HG03103 (cell line): ENCODE results near the gene TMBIM4.

Experiments used
- ATAC-seq: cut with Tn5 transposase; IDR thresholded peaks from one replicate; pipeline ENCODE4 v1.9.1; 2021; ENCODE audit warnings: low read depth; ENCODE audit not compliant: unreplicated experiment

Gene TMBIM4

DNA sequence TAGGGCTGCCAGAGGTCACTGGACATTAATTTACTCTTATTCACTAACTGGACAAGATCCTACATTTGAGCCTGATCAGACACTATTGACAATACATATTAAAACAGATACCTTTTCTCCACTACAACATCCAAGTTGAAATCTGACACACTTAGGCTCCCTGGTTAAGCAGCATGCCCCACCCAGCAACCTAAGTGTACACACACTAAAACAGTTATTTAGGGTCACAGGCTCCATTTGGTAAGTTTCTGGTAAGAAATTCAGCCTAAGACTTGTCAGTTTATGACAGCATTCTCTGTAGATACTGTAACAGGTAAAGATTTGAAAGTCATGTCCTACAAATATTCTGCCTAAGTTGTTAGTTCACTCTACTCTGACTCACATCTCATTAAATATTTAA, 27.0 kb downstream of the TMBIM4 start:
- ATAC-seq = no peak

GRCh38 chr12:66141299-66141698, 28.5 kb downstream of the TMBIM4 start:
- ATAC-seq = no peak

DNA sequence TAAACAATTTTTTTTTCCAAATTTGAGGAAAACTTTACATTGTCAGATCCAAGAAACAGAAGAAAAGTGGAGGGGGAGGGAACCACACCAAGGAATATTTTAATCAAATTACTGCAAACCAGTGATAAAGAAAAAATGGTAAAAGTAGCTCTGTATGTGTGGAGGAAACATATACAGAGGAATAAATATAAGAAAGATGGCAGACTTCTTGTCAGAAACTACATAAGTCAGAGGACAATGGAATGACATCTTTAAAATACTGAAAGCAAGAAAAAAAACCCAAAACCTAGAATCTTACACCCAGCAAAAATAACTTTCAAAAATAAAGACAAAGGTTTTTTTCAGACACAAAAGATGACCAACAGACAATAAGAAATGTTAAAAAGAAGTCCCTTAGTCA, 29.1 kb downstream of the TMBIM4 start:
- ATAC-seq = no peak

- no peak for ATAC-seq
Observed at GRCh38 chr12:66139328-66139727, 30.5 kb downstream of the TMBIM4 start.

DNA sequence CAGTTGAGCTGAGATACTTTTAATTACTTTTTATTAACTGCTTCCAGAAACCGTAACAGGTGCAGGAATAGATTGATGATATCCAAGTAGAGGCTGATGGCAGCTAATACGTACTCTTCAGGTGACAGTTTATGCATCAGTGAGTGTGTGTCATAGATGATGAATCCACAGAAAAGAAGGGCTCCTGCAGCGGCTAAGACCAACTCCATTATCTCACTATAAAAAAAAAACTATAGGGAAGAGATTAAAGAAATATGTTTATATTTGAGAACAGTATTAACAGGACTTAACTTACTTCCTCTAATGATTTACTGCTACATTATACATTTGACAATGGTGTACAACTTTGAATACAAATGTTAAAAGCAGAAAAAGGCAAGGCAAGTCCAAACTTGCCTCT, 31.9 kb downstream of the TMBIM4 start:
- no peak for ATAC-seq

DNA sequence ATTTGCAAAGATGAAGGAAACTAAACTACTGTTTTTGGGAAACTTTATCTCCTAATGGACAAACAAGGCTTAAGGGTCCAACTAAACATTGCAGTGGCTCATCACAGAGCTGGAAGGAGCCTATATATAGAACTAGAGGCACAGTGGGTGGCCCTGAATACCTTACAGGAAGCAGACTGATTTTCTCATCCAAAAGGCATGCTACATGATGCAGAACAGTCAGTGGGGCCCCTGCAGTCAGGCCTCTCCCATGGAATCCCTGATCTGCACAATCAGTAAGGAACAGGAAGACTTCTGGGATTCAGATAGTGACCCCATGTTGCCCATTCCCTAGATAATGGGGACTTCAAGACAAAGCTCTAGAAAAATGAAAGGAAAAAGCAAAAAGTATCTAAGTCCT, 37.4 kb downstream of the TMBIM4 start:
- ATAC-seq = no peak

DNA sequence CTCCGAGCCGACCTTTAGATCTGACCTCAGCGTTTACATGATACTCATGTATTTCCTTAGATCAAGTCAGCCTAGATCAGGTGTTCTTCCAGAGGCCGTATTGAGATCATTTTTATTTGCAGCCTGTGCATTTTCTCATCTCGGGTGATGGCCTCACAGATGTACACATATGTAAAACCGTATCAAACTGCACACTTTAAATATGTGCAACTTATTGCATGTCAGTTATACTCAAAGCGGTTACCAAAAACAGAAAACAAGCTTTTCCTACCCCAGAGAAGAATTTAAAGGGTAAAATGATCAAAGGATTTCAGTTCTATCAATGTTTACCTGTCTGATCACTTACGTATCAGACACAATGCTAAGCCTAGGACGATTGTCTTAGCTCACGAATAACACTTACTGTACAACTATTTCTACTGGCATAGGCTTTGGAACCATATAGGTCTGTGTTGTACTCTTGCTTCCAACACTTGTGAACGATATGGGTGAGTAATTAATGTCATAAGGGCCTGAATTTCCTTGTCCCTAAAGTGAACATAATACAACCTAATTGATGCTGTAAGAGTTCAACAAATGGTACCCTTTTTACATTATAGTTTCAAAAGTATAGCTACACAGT, 38.6 kb downstream of the TMBIM4 start:
- no peak for ATAC-seq

DNA sequence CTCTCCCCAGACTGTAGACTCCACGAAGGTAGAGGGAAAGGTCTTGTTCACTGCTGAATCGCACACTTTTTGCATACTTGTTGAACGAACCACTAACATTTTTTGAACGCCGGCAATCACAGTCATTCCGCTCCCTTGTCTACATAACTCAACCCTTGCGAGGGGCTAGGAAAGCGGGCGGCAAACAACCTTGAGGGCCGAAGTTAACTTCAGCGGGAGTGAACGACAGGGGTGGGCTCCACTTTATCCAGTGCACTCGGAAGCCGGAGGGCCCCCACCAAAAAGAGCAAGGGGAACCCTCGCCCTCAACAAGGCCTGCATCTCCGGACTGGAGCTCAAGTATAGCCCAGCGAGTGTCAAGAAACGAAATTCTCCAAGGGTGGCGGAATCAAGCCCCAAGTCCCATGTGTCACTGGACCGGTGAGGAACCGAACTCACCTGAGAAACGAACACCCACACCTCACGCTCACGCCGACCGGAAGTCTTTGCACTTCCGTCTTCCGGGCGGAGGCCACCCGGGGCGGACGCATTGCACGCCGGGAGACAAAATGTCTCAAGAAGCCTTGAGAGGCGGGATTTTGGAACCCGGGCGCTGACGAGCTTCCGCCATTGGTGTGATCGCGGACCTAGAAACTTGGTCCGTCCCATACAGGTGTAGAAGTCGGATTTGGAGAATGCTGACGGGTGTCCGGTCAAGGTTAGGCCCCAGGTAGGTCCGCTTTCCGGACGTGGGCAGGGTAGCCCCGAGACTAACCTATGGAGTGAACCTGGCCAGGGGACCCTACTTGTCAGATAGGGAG, 39.3 kb downstream of the TMBIM4 start, which contains the start of gene LLPH:
LLPH (minus strand) TSS at position 484 of the 800 bp plus-strand sequence. CDS start 1,644 bp downstream, outside the sequence.
- ATAC-seq = peak; percentile 96

GRCh38 chr12:66129934-66130266, 39.9 kb downstream of the TMBIM4 start:
- ATAC-seq = no peak

DNA sequence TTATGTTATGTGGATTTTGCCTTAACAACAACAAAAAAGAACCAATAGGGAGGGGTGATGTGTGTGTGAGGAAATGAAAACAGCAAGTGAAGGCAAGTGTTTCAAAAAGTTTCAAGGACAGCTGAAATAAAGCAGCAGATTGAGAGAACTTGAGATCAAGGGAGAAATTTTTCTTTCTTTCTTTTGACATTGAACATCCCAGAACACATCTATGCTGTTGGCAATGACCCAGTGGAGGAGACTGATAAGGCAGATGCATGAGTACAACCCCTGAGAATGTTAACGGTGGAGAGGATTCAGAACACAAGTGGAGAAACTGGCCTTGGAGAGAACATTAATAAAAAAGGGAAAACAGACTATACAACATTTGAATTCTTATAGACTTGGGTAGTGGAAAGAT, 42.1 kb downstream of the TMBIM4 start:
- no peak for ATAC-seq

- ATAC-seq = no peak
Observed at GRCh38 chr12:66120477-66120876, 49.3 kb downstream of the TMBIM4 start.

DNA sequence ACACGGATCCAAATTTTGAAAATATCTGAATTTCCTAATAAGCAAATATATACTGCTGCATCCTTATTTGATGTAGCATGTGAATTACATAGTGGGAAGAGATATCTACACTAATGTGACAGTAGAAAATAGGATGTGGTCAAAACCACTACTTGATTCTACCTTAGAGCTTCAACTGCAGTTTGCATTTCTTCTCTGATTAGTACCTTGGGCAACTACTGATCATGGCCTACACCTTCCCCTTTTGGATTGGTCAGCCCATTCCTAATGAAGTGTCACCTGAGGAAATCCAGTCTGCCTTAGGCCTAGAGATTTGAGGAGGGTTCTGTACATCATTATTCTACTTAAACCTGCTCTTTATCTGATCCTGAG, 49.9 kb downstream of the TMBIM4 start:
- ATAC-seq = no peak

DNA sequence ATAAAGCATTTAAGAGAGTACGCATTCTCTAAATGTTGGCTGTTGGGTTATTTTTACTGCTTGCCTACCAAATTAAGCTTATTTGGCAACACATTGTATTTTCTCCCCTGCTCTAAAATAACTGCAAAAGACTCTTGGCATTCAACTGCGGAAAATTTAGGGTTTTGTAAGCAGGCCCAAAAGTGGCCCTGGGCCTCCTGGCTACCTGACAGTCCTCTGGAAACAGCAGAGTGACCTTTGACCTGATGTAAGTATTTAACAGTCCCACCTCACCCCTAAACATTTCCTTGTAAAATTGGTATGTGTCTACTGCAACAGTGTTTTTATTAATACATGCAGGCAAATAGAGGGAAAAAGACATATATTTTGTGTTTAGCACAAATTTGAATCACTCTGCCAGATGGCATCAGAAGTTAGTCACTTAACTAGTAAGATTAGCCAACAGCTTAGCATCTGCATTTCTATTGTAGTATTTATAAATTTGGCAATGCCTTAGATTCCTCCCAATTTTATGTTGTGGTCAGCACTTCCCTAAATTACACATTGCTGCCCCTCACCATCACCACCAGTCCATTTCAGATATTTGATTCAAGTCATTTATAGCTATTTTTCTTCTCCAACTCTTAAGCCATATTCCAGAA, 50.4 kb downstream of the TMBIM4 start:
- ATAC-seq = no peak

DNA sequence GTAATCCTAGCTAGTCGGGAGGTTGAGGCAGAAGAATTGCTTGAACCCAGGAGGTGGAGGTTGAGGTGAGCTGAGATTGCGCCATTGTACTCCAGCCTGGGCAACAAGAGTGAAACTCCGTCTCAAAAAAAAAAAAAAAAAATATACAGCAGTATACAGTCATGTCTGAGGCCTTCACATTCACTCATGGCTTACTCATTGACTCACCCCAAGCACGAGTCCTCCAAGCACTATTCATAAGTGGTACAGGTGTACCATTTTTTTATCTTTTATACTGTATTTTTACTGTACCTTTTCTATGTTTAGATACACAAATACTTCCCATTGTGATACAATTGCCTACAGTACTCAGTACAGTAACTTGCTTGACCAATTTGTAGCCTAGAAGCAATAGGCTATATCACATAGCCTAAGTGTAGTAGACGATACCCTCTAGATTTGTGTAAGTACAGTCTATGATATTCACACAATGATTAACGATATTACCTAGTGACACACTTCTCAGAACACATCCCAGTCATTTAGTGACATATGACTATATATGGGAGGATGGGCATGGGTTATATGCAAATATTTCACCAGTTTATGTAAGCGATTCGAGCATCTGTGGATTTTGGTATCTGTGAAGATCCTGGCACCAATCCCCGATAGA, 51.4 kb downstream of the TMBIM4 start:
- no peak for ATAC-seq

GRCh38 chr12:66117242-66117641, 52.6 kb downstream of the TMBIM4 start:
- no peak for ATAC-seq

- no peak for ATAC-seq
Observed at GRCh38 chr12:66115071-66115600, 54.7 kb downstream of the TMBIM4 start.

DNA sequence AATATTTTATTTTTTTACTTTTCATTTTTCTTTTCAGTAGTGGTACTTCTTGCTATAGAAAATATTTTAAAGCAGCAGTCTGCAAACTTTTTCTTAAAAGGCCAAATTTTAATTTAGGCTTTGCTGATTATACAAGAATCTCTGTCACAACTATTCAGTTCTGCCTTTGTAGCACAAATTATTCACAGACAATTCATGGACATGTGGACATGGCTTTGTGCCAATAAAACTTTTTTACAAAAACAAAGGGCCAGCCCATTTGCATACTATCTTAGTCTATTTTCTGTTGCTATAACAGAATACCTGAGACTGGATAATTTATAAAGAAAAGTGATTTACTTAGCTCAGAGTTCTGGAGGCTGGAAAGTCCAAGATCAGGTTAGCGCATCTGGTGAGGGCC, 56.3 kb downstream of the TMBIM4 start:
- ATAC-seq = no peak

- no peak for ATAC-seq
Observed at GRCh38 chr12:66111605-66112004, 58.2 kb downstream of the TMBIM4 start.

GRCh38 chr12:66109056-66109455, 60.7 kb downstream of the TMBIM4 start:
- ATAC-seq = no peak

GRCh38 chr12:66108386-66108785, 61.4 kb downstream of the TMBIM4 start:
- ATAC-seq = no peak

DNA sequence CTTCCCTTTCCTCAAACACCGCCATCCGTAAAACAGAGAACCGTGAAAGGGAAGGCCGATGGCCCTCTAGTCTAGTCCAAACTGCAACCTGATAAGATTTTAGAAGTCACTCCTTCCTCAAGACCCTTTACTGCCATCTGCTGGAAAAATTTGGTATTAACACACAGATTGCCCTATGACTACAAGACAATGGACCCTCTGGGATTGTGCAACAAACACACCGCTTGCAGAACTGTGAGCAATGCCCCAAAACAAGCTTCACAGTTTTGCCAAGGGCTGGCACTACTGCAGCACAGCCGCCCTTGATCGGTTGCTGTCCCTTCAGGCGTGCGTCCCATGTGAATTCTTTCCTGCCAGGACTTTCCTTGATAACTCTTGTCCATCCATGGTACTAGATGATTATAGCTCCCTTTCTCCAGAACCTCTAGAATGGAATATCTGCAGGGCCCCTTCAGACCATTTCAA, 62.3 kb downstream of the TMBIM4 start:
- ATAC-seq = peak; percentile 95
